Measurements from ENCODE around the gene SLC12A8.

DNA sequence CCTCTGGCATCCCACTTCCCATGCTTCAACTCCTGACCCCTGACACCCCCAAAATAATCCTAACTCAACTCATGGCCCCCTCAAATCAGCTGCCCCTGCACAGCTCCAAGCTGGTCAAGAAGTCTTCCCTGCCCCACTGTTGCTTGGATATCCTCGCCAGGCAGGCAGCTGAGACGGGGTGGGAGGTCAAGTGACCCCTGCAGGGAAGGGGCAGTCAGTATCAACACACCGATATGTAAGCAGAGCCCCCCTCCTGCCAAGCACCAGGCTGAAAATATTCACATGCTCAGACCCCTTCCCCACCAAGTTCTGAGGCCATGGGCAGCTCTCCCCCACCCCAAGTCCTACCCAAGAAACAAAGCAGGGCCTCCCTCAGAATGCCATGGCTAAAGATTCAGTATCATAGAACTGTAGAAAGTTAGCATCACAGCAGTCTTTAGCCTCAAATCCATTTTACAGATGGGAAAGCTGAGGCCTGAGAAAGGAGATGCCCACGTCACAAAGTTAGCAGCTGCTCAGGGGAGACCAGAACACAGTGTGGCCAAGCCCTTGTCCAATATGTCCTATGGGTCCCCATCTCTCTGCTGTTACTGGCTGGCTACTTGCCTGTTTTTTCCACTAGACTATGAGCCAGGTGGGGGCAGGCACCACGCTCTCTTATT, 67.8 kb downstream of the SLC12A8 start:
- TF ChIP-seq, protein P1, sequence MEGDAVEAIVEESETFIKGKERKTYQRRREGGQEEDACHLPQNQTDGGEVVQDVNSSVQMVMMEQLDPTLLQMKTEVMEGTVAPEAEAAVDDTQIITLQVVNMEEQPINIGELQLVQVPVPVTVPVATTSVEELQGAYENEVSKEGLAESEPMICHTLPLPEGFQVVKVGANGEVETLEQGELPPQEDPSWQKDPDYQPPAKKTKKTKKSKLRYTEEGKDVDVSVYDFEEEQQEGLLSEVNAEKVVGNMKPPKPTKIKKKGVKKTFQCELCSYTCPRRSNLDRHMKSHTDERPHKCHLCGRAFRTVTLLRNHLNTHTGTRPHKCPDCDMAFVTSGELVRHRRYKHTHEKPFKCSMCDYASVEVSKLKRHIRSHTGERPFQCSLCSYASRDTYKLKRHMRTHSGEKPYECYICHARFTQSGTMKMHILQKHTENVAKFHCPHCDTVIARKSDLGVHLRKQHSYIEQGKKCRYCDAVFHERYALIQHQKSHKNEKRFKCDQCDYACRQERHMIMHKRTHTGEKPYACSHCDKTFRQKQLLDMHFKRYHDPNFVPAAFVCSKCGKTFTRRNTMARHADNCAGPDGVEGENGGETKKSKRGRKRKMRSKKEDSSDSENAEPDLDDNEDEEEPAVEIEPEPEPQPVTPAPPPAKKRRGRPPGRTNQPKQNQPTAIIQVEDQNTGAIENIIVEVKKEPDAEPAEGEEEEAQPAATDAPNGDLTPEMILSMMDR (IDR thresholded peaks at IDR 0.05), result no peak
- no peak for TF ChIP-seq EZH2 (IDR thresholded peaks at IDR 0.05)
